Measurements from ENCODE around the gene UBE2QL1. TPM values are rescaled to one million over a fixed set of nuclear protein-coding genes. Genes with fewer than 3 reads are reported as not detected.

UBE2QL1 gene
- total RNA-seq, 1 donor from 2014 or later, result 4.4 TPM

GRCh38 chr5:6462671-6463070, 14.0 kb downstream of the UBE2QL1 start:
- DNase-seq (ENCODE audit: low spot score in 2 of 2, unreplicated experiment in 2 of 2), result no peak
- Mint-ChIP-seq H3K4me1 (peaks cover 2% of the 10 kb centered on the region), H3K27ac (no peak overlapping the region), H3K27me3 (ENCODE audit: low read depth) (peaks cover 51% of the 10 kb centered on the region), H3K9me3 (no peaks in the 10 kb centered on the region), H3K36me3 (no peaks in the 10 kb centered on the region), H3K4me3 (no peak overlapping the region)
- TF ChIP-seq, protein P1, sequence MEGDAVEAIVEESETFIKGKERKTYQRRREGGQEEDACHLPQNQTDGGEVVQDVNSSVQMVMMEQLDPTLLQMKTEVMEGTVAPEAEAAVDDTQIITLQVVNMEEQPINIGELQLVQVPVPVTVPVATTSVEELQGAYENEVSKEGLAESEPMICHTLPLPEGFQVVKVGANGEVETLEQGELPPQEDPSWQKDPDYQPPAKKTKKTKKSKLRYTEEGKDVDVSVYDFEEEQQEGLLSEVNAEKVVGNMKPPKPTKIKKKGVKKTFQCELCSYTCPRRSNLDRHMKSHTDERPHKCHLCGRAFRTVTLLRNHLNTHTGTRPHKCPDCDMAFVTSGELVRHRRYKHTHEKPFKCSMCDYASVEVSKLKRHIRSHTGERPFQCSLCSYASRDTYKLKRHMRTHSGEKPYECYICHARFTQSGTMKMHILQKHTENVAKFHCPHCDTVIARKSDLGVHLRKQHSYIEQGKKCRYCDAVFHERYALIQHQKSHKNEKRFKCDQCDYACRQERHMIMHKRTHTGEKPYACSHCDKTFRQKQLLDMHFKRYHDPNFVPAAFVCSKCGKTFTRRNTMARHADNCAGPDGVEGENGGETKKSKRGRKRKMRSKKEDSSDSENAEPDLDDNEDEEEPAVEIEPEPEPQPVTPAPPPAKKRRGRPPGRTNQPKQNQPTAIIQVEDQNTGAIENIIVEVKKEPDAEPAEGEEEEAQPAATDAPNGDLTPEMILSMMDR (IDR thresholded peaks at IDR 0.05; ENCODE audit: unreplicated experiment), result no peak

DNA sequence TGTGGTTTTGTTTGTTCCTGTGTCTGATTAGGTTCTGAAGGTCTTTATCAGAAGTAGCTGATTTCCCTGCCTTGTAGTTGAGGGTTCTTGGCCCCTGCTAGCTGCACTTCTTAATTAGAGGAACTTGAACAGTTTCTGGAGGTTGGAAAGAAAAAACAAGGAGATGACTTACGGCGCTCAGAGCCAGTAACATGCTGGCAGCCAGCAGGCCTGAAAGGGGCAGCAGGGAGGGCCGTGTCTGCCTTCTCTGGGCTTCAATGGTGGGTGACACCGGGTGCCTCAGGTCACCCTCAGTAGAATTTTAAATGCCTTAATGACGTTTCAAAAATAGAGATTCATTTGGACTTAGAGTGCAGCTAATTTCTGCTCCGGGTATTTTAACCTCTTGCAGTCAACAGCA, 15.8 kb downstream of the UBE2QL1 start:
- peaks cover 53% of the 10 kb centered on the region for H3K27me3 Mint-ChIP-seq (ENCODE audit: low read depth)
- peaks cover 8% of the 10 kb centered on the region for H3K4me1 Mint-ChIP-seq
- no peak overlapping the region for H3K27ac Mint-ChIP-seq
- no peaks in the 10 kb centered on the region for H3K36me3 Mint-ChIP-seq
- TF ChIP-seq, protein P1 (IDR thresholded peaks at IDR 0.05; ENCODE audit: unreplicated experiment), result no peak
- no peaks in the 10 kb centered on the region for H3K9me3 Mint-ChIP-seq
- DNase-seq (ENCODE audit: low spot score in 2 of 2, unreplicated experiment in 2 of 2), result no peak
- no peak overlapping the region for H3K4me3 Mint-ChIP-seq

DNA sequence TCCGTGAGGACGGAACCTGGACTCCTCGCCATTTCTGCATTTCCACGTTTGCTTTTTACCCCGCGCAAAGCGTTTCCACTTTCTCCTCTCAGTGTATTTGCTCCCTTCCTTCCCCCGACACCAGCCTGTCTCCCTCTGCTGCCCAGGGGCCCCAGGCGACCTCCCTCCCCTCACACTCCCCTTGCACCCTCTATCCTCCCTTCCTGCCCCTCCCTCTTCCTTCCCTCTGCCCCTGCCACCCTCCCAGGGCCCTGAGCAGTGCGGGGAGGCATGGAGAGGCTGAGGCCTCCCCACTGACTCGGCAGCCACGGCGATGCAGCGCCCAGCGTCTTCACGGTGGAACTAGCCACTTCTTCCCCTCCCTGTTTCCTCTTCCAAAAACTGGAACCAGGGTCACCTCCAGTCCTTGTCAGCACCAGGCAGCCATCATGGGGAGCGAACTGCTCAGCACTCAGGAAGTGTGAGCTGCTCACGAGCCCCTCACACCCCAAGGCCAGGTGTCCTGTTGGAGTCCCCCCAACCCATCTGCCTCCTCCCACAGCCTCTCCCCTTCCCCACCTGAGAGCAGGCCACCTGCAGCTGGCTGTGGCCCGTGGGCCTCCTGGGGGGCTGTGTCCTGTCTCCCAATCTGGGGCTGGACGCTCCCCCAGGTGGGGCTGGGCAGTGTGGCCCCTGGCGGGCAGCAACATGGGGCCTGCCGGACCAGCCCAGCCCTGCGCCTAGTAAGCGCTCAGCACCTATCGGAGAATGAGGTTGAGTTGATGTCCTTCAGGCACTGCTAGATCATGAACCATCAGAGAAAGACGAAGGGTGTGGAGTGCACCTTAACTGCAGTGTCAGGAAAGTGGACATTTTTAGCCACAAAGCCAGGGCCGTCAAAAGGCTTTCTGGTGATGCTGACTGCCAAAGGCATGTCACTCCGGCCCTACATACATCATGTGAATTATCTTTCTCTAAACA, 17.5 kb downstream of the UBE2QL1 start:
- no peak for DNase-seq (ENCODE audit: low spot score in 2 of 2, unreplicated experiment in 2 of 2)

GRCh38 chr5:6466975-6467567, 18.4 kb downstream of the UBE2QL1 start:
- H3K4me3 Mint-ChIP-seq, result no peak overlapping the region
- H3K27me3 Mint-ChIP-seq (ENCODE audit: low read depth), result peaks cover 35% of the 10 kb centered on the region
- TF ChIP-seq, protein P1 (IDR thresholded peaks at IDR 0.05; ENCODE audit: unreplicated experiment), result no peak
- no peaks in the 10 kb centered on the region for H3K36me3 Mint-ChIP-seq
- peak overlapping the region; percentile 12 for H3K27ac Mint-ChIP-seq
- H3K9me3 Mint-ChIP-seq, result no peaks in the 10 kb centered on the region
- peaks cover 8% of the 10 kb centered on the region for H3K4me1 Mint-ChIP-seq
- DNase-seq (ENCODE audit: low spot score in 2 of 2, unreplicated experiment in 2 of 2), result no peak

More for the DNA sequence above, 17.5 kb downstream of the UBE2QL1 start:
- Mint-ChIP-seq H3K4me1 (peaks cover 8% of the 10 kb centered on the region), H3K27ac (no peak overlapping the region), H3K27me3 (ENCODE audit: low read depth) (peaks cover 43% of the 10 kb centered on the region), H3K36me3 (no peaks in the 10 kb centered on the region), H3K9me3 (no peaks in the 10 kb centered on the region), H3K4me3 (no peak overlapping the region)
- TF ChIP-seq, protein P1 (IDR thresholded peaks at IDR 0.05; ENCODE audit: unreplicated experiment), result no peak

DNA sequence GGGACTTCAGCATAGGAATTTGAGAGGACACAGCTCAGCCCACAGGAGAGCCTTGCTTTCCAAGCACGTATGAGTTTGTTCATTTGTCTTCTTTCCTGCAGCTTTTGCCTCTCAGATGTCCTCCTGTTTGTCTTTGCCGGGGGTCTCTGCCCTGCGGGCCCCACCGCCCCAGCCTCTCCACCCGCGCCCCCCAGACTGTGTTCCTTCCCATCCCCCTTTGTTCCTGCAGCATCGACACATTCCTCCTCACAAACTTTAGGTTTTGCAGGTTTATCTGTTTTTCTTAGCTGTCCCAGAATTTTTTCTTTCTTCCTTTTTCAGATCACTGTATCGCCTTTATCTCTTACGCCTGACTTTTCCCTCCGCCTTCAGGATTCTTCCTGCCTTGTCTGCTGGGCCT, 18.9 kb downstream of the UBE2QL1 start:
- Mint-ChIP-seq H3K4me3 (no peak overlapping the region), H3K27ac (no peak overlapping the region), H3K4me1 (peaks cover 8% of the 10 kb centered on the region), H3K36me3 (no peaks in the 10 kb centered on the region), H3K27me3 (ENCODE audit: low read depth) (peaks cover 37% of the 10 kb centered on the region), H3K9me3 (no peaks in the 10 kb centered on the region)
- DNase-seq (ENCODE audit: low spot score in 2 of 2, unreplicated experiment in 2 of 2), result no peak
- TF ChIP-seq, protein P1 (IDR thresholded peaks at IDR 0.05; ENCODE audit: unreplicated experiment), result no peak
